Fibroblast of villous mesenchyme (primary cell): ENCODE results near the gene ZNF581. TPM values are rescaled to one million over a fixed set of nuclear protein-coding genes. Genes with fewer than 3 reads are reported as not detected.

Experiments
- DNase-seq: peaks from one replicate; pipeline ENCODE4 v3.0.0-alpha.2; 2010; ENCODE audit warnings: low read depth
- H3K4me3 ChIP-seq: 2 replicates; pipeline ENCODE4 v1.5.1; 2011; ENCODE audit warnings: low read depth, mild to moderate bottlenecking, low read length
- total RNA-seq: library from RNA; depleted of rRNA; stranded (reverse); fragments of >200 nt; gene quantifications from 2 replicates; pipeline ENCODE4 v1.2.3, GENCODE V29; 2012
- TF ChIP-seq, protein P1 (sequence below): IDR thresholded peaks from 2 replicates; pipeline ENCODE4 v1.5.1; 2012; ENCODE audit warnings: low read depth, mild to moderate bottlenecking, low read length; ENCODE audit not compliant: insufficient read depth

The ZNF581 gene
- total RNA-seq, 1 donor = 13.0 TPM

DNA sequence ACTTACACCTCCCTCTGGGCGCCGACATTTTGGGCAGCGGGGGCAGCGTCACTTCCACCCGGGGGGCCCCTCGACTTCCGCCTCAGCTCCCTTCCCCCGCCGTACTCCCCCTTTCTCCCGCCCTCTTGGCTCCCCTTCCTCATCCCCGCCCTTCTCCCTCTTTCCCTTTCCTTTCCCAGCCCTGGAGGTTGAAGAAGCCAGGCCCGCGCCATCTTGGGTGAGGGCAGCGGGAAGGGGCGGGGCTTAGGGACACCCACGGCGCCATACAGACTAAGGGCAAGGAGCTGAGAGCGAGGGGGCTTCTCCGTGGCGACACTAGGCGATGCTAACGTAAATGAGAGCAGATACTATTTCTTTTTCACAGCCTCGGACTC, 44.0 kb upstream of the ZNF581 start, which contains the start of gene FIZ1:
FIZ1 (minus strand) TSS at position 50 of the 374 bp plus-strand sequence. CDS start 1,652 bp downstream, outside the sequence.
- peak within 1 kb of the TSS; percentile 93 for H3K4me3 ChIP-seq
- TF ChIP-seq, protein P1, sequence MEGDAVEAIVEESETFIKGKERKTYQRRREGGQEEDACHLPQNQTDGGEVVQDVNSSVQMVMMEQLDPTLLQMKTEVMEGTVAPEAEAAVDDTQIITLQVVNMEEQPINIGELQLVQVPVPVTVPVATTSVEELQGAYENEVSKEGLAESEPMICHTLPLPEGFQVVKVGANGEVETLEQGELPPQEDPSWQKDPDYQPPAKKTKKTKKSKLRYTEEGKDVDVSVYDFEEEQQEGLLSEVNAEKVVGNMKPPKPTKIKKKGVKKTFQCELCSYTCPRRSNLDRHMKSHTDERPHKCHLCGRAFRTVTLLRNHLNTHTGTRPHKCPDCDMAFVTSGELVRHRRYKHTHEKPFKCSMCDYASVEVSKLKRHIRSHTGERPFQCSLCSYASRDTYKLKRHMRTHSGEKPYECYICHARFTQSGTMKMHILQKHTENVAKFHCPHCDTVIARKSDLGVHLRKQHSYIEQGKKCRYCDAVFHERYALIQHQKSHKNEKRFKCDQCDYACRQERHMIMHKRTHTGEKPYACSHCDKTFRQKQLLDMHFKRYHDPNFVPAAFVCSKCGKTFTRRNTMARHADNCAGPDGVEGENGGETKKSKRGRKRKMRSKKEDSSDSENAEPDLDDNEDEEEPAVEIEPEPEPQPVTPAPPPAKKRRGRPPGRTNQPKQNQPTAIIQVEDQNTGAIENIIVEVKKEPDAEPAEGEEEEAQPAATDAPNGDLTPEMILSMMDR = no peak
- DNase-seq = peak; percentile 99

DNA sequence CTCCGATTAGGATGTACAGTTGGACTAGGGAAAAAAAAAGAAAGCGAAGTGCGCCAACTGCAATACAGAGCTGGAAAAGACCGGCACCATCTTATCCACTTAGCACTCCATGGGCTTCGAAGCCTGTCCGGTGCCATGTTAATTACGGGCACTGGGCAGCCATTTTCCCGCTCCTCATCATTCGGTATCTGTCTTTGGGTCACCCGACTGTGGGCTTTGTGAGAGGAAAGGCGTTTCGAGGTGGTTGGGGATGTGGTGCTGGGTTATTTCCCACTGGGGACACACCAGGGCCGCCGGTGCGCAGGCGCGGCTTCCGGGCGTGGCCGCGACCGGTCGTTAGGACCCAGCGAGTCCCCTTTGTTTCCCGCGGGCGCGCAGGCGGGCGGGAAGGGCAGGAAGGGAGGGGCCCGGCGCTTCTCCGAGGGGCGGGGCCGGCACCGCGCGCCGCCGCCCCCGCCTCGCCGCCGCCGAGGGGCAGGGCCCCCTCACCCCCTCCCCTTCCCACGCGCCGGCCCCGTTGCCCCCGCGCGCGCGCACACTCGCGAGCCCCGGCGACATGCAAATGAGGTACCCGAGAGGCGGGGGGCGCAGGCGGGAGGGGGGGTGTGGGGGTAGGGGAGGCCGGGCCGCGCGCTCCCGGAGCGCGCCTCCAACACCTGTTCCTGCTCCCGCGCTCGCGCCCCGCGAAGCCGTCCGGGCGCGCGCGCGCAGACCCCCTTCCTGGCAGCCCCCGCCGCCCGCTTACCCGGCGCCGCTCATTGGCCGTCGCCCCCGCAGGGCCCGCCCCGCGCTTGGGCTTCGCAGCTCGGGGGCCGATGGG, 43.4 kb upstream of the ZNF581 start, which contains the start of gene ZNF524:
ZNF524 (plus strand) TSS at position 447 of the 820 bp plus-strand sequence. CDS start 1,825 bp downstream, outside the sequence.
- DNase-seq = peak; percentile 90
- TF ChIP-seq, protein P1 = no peak
- peak within 1 kb of the TSS; percentile 93 for H3K4me3 ChIP-seq

DNA sequence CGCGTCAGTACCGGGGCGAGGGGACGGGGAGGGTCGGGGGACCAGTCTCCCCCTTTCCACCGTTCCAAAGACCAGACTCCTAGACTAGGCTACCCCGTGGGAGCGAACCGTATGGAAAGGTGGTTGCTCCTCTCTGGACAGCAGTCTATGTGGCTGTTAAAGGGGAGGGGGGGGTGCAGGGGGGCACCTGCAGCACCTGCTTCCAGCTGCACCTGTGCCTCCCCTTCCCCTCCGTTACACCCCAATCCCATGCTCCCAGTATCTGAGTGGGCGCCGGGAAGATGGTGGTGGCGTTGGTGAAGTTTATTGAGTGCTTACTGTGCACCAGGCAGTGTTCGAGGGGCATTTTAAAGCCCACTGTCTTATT, 42.8 kb upstream of the ZNF581 start:
- peak overlapping the region; percentile 93 for H3K4me3 ChIP-seq
- TF ChIP-seq, protein P1 = no peak
- DNase-seq = no peak

DNA sequence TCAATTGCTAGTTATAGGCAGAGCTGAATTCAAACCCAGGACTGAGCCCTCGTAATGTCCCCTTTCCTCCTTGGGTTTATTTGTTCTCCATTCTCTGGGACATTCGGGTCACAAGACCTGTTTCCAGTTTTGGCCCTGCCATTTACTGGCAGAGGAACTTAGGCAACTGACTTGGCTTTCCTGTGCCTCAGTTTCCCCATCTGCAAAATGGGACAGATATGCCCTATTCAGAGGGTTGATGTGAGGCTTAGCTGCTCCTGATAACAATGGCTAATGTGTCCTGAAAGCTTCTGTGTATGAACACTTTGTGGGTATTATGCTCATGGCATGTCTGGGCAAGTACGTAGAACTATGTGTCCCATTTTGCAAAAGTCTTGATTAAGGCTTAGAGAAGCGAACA, 42.4 kb upstream of the ZNF581 start:
- peak overlapping the region; percentile 93 for H3K4me3 ChIP-seq
- TF ChIP-seq, protein P1 = no peak
- no peak for DNase-seq

DNA sequence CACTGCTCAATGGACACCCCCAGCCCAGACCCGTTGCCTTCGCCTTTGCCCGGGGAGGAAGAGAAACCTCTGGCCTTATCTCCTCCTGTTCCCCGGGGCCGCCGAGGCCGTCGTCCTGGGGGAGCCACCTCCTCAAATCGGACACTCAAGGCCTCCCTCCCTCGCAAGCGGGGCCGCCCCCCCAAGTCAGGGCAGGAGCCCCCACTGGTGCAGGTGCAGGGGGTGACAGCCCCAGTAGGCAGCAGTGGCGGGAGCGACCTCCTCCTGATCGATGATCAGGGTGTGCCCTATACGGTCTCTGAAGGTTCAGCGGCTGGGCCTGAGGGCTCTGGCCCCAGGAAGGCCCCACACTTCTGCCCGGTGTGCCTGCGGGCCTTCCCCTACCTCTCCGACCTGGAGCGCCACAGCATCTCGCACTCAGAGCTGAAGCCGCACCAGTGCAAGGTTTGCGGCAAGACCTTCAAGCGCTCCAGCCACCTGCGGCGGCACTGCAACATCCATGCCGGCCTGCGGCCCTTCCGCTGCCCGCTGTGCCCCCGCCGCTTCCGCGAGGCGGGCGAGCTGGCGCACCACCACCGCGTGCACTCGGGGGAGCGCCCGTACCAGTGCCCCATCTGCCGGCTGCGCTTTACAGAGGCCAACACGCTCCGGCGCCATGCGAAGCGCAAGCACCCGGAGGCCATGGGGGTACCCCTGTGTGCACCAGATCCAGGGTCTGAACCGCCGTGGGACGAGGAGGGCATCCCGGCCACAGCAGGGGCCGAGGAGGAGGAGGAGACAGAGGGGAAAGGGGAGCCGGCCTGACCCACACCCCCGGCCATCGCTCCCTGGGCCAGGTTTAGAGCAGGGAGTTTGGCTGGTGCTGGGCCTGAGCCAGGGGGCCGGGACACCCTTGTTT, 41.1 kb upstream of the ZNF581 start:
- DNase-seq = no peak
- TF ChIP-seq, protein P1 = no peak
- no peak overlapping the region for H3K4me3 ChIP-seq

DNA sequence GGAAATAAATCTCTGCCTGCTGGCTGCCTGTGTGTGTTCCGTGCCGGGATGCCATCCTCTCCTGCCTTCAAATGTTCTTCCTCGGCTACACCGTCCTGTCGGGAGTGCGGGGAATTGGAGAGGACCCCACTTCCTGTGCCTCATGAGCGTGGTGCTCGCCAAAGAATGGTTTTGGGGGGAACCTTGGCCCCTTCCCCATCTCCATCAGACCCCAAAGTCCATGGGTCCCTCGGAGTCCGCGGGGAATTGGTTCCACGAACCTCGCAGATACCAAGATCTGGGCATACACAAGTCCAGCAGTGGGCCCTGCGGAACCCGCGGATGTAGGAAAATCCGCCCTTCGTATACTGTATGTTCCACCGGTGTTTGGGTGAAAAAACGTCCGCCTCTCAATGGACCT, 40.3 kb upstream of the ZNF581 start:
- TF ChIP-seq, protein P1 = no peak
- DNase-seq = no peak
- no peak overlapping the region for H3K4me3 ChIP-seq
